ENCODE data around the gene HLA-E.
A peak's percentile ranks its signal among the peaks of the same experiment; 100 is the strongest.
"Not testable (repeated sequence)": the region's sequence is repeated elsewhere in the genome, so short reads cannot be mapped to it uniquely, and the experiment has no call there.

Gene HLA-E

GRCh38 chr6:30481211-30481964 lies 7.9 kb upstream of the HLA-E start:
- DNase-seq = peak in 1 of 2 donors; percentile 14

- DNase-seq = peak; percentile 85 to 88
Measured at GRCh38 chr6:30481965-30482644, 7.2 kb upstream of the HLA-E start.

GRCh38 chr6:30483677-30484279 lies 5.5 kb upstream of the HLA-E start:
- DNase-seq = peak; percentile 56 to 76

GRCh38 chr6:30485236-30485635 lies 4.1 kb upstream of the HLA-E start:
- DNase-seq = no peak

GRCh38 chr6:30487926-30488325 lies 1.4 kb upstream of the HLA-E start:
- DNase-seq = no peak

GRCh38 chr6:30488697-30489080 lies 620 bp upstream of the HLA-E start:
- DNase-seq = not testable (repeated sequence)

- DNase-seq = peak; percentile 82 to 87
Measured at GRCh38 chr6:30490026-30490876, 942 bp downstream of the HLA-E start.

GRCh38 chr6:30491291-30491953 lies 2.1 kb downstream of the HLA-E start:
- peak in 1 of 2 donors; percentile 31 for DNase-seq

- DNase-seq = peak in 1 of 2 donors; percentile 34
Measured at GRCh38 chr6:30491991-30492952, 3.0 kb downstream of the HLA-E start.

GRCh38 chr6:30493643-30494250 lies 4.4 kb downstream of the HLA-E start:
- DNase-seq = peak; percentile 58 to 66

GRCh38 chr6:30494291-30494861 lies 5.1 kb downstream of the HLA-E start:
- peak; percentile 35 to 54 for DNase-seq

- not testable (repeated sequence) for DNase-seq
Measured at GRCh38 chr6:30495060-30495459, 5.8 kb downstream of the HLA-E start.

GRCh38 chr6:30495993-30496392 lies 6.7 kb downstream of the HLA-E start:
- peak in 1 of 2 donors; percentile 24 for DNase-seq

- DNase-seq = not testable (repeated sequence)
Measured at GRCh38 chr6:30497261-30497599, 7.9 kb downstream of the HLA-E start.

GRCh38 chr6:30497714-30498113 lies 8.4 kb downstream of the HLA-E start:
- no peak for DNase-seq

- not testable (repeated sequence) for DNase-seq
Measured at GRCh38 chr6:30498705-30499104, 9.4 kb downstream of the HLA-E start.

GRCh38 chr6:30500421-30501355 lies 11.4 kb downstream of the HLA-E start:
- no peak for DNase-seq

GRCh38 chr6:30507849-30508827 lies 18.8 kb downstream of the HLA-E start:
- DNase-seq = no peak
